NCI-H187 (cell line): Measurements from ENCODE around the gene NET1.
"Not testable (repeated sequence)": the region's sequence is repeated elsewhere in the genome, so short reads cannot be mapped to it uniquely, and the experiment has no call there.

Experiments used
- DNase-seq, 2 experiments: peaks; one replicate each; lab custom pipeline; 2025; lab: John Stamatoyannopoulos, UW

The NET1 gene

DNA sequence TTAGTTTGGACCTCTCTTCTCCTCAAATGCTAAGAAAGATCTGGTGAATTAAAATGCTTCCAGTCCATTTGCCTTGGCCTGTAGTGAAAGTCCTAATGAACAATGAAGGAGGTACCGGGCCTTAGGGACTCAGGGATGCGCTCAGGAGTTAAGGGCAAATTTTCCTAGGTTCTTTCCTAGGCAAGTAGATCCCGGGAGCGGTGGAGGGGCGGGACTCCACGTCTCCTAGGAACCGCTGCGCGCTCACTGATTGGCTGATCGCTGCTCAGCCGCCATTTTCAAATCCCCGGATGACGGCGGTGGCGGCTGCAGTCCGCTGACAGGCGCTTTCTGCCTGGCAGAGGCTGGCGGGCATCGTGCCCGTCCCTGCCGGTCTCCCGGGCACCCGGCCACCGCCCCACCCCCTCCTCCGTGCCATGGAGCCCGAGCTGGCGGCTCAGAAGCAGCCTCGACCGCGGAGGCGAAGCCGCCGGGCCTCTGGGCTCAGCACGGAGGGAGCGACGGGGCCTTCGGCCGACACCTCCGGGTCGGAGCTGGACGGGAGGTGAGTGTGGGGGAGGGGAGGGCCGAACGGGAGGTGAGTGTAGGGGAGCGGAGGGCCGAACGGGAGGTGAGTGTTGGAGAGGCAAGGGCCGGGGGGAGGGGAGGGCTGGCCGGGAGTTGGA is at the start of gene NET1:
Gene NET1, plus strand, starts transcription at position 281 of the 665 bp plus-strand sequence. Its CDS starts 136 bp downstream, at position 417.
- DNase-seq: peak; percentile 47 to 83

DNA sequence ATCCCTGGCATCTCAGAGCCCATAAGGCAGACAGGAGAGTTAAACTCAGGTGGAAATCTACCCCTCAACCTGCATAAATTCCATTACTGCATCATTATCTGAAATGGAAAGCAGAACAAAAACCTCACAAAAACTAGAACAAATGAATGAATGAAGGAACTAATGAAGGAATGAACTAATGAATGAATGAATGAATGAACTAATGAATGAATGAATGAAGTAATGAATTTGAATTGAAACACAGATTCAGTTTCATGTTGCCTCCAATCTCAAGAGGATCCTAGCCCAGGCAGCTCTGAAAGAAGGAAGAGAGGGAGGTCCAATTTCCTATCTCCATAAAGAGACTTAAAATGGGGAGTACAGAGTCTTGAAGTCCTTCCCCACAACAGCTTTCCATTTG is 49.5 kb upstream of the NET1 start:
- DNase-seq: no peak

- DNase-seq: no peak
Measured at GRCh38 chr10:5364374-5364773, 48.0 kb upstream of the NET1 start.

DNA sequence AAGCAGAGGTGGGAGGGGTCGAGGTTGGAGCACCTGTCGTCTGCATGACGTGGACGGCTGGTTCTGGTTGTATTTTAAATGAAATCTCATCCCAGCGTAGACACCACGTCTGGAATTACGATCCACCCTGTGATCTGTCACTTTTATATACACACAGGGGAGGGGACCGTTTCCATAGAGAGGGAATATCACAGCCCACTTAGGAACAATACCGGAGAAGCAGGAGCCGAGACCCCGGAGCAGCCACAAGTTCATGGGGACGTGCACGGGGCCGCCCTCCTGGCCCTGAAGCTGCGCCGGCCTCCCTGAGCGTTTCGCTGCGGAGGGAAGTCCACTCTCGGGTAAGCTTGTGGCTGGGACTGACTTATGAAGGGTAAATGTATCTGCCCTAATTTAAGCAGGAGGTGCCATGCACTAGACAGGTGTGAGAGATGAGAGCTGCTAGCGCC is 47.4 kb upstream of the NET1 start, which contains the start of gene UCN3:
Gene UCN3, plus strand, starts transcription at position 77 of the 449 bp plus-strand sequence. CDS start 8,755 bp downstream, outside the sequence.
- no peak for DNase-seq

DNA sequence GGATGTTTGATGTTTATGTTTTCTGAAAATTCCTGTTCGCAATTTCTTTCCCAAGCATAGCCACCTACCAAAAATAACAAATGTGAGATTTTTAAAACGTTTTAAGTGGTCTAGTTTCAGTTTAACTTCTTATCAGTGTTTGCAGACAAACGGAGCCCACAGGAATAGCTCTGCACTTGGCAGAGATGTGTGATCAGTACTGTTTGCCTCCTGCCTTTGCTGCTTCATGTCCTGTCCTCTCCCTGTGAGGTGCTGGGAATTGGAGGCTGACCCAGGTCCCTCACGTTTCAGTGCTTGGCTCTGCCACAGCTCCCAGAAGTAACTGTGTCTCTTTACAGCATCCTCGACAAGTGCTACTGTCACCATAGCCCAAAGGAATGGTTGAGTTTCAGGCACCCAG is 46.4 kb upstream of the NET1 start:
- no peak for DNase-seq

- DNase-seq: no peak
Measured at GRCh38 chr10:5369362-5370158, 42.8 kb upstream of the NET1 start.

DNA sequence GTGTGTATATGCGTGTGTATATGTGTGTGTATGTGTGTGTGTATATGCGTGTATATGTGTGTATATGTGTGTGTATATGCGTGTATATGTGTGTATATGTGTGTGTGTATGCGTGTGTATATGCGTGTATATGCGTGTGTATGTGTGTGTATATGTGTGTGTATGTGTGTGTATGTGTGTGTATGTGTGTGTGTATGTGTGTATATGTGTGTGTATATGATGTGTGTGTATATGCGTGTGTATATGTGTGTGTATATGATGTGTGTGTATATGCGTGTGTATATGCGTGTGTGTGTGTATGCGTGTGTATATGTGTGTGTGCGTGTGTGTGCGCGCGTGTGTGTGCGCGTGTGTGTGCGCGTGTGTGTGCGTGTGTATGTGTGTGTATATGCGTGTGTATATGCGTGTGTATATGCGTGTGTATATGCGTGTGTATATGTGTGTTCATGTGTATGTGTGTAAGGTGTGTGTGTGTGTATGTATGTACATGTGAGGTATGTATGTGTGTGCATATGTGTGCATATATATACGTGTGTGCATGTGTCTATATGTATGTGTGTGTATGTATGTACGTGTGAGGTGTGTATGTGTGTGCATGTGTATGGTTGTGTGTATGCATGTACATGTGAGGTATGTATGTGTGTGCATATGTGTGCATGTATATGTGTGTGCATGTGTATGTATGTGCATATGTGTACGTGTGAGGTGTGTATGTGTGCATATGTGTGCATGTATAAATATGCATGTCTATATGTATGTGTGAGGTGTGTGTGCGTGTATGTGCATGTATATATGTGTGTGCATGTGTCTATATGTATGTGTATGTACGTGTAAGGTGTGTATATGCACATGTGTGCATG is 41.6 kb upstream of the NET1 start:
- DNase-seq: no peak

- no peak for DNase-seq
Measured at GRCh38 chr10:5373307-5373706, 39.0 kb upstream of the NET1 start.

- DNase-seq: no peak
Measured at GRCh38 chr10:5373891-5374611, 38.3 kb upstream of the NET1 start.

DNA sequence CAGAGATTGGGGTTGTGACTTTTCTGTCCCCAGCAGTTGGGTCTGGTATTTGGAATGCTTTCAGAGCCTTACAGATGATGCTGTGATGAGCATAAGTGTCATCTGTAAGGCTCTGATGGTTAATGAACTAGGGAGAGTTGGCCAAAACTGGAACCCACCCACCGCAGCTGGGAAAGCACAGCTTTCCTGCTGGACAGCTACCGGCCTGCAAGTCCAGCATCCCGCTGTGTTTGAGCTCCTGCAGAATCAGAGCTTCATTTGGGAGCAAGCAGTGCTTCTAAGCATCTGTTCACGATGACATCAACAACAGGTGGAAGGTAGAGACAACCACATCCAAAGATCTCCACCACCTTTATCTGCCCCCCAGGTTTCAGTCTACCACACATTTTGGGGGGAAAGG is 35.9 kb upstream of the NET1 start:
- DNase-seq: no peak

GRCh38 chr10:5379202-5379601 is 33.2 kb upstream of the NET1 start:
- not testable (repeated sequence) for DNase-seq

DNA sequence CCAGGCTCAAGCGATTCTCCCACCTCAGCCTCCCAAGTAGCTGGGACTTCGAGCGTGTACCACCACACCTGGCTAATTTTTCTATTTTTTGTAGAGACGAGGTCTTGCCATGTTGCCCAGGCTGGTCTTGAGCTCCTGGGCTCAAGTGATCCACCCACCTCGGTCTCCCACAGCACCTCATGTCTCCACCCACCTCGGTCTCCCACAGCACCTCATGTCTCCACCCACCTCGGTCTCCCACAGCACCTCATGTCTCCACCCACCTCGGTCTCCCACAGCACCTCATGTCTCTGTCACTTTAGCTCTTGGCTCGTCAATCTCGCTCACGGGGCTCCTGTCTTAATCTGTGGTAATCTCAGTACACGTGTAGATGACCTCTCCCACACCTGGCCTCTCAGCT is 32.0 kb upstream of the NET1 start:
- not testable (repeated sequence) for DNase-seq

DNA sequence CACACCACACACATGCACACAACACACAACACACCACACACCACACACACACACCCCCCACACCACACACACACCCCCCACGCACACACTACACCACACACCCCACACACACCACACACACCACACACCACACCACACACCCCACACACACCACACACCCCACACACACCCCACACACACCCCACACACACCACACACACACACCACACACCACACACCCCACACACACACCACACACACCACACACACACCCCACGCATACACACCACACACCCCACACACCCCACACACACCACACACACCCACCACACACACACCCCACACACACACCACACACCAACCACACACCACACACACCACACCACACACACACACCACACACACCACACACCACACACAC is 31.2 kb upstream of the NET1 start:
- no peak for DNase-seq

GRCh38 chr10:5385224-5385623 is 27.1 kb upstream of the NET1 start:
- no peak for DNase-seq

GRCh38 chr10:5387169-5387568 is 25.2 kb upstream of the NET1 start:
- DNase-seq: no peak

GRCh38 chr10:5390607-5391205 is 21.7 kb upstream of the NET1 start:
- no peak for DNase-seq

DNA sequence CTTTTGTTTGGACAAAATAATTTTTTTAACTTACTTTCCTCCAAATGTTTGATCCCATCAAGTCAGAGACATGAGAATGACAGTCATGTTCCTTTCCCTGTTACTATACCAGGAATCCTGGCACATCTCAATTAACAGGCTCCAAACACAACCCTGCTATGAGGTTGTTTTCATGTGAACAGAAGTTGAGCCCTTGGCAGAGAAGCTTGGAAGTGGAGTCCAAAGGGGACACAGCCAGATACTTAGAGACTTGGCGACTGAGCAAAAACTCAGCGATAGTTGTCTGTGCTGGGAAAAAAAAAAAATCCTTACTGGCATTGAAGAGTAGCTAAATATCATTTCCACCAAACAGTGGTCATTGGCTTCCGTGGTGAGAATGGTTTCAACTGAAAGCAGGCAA is 20.6 kb upstream of the NET1 start:
- no peak for DNase-seq

DNA sequence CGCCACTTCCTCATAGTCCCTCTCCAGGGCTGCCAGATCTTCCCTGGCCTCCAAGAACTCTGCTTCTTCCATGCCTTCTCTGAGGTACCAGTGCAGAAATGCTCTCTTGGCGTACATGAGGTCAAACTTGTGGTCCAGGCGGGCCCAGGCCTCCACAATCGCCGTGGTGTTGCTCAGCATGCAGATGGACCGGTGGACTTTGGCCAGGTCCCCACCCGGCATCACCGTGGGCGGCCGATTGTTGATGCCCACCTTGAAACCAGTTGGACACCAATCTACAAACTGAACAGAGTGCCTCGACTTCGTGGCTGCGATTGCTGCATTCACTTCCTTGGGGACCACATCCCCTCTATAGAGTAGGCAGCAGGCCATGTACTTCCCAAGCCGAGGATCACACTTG is 18.8 kb upstream of the NET1 start:
- no peak for DNase-seq

DNA sequence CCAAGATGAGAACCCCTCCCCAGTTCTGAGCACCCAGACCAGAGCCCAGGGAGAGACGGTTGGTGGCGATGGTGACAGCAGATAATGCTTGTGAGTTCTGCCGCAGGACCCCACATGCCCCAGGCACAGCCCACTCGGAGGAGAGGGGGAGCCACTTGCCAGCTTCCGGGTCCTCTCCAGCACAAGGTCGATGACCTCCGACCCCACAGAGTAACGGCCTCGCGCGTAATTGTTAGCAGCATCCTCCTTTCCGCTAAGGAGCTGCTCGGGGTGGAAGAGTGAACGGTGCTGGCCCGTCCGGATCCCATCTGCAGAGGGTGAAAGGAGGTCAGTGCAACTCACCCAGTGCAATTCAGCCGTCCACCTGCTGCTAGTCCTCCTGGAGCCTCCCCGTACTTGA is 17.2 kb upstream of the NET1 start:
- no peak for DNase-seq

GRCh38 chr10:5396556-5397300 is 15.6 kb upstream of the NET1 start:
- no peak for DNase-seq

DNA sequence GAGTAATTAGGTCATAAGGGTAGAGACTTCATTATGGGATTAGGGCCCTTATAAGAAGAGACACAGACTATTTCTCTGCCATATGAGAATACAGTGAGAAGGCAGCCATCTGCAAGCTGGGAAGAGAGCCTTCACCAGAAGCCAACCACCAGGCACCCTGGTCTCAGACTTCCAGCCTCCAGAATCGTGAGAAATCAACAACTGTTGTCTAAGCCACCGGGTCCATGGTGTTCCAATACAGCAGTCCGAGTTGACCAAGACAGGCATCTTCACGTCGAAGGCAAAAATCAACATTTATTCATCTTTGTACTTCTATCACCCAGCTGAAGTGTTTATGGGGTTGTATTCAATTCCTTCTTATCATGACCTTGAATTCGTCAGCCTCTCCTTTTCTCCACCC is 13.0 kb upstream of the NET1 start:
- no peak for DNase-seq
